LNCaP clone FGC (cell line): ENCODE results near the gene LPP.

Experiments used
- DNase-seq: peaks from one replicate; pipeline ENCODE4 v3.0.0-alpha.2; 2011; ENCODE audit warnings: low read depth
- H3K4me3 ChIP-seq: 2 replicates; pipeline ENCODE4 v1.5.1; 2011; ENCODE audit warnings: mild to moderate bottlenecking, low read depth, low read length, control low read depth
- TF ChIP-seq, protein P1 (sequence below): IDR thresholded peaks from 2 replicates; pipeline ENCODE4 v1.5.1; 2012; ENCODE audit warnings: mild to moderate bottlenecking; ENCODE audit not compliant: control insufficient read depth, insufficient read depth; ENCODE audit errors: extremely low read depth

LPP gene

DNA sequence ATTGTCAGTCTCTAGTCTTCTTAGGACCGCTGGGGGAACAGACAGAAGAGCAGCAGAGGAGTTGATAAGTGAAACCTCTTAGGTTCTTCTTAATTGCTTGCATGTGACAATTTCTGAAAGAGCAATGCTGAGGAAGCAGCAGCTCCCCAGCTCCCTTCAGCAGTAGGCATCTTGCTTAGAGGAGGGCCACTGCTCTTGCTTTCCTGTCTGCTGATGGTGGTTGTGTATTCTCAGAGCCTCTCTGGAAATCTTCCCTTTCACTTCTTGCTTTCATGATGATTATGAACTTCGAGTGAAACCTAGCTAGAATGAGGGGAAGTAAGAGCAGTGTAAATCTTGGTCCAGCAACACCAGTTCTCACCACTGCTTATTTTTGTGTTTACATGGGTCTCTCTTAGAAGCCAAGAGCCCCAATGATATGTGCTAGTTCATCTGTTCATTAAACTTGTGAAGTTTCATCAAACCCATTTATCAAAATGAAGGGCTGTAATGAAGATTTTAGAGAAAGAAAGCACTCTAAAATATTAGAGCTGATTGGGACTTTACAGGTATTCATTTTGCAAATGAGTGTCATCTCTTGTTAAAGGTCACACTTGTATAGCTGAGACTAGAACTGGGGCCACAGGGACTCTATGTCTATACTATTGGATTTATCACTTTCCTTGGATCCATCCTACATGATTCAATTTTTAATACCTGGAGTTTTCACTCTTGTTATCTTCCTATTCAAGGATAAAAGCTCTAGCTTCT is 246.7 kb downstream of the LPP start:
- DNase-seq, result no peak
- no peak overlapping the region for H3K4me3 ChIP-seq
- TF ChIP-seq, protein P1, sequence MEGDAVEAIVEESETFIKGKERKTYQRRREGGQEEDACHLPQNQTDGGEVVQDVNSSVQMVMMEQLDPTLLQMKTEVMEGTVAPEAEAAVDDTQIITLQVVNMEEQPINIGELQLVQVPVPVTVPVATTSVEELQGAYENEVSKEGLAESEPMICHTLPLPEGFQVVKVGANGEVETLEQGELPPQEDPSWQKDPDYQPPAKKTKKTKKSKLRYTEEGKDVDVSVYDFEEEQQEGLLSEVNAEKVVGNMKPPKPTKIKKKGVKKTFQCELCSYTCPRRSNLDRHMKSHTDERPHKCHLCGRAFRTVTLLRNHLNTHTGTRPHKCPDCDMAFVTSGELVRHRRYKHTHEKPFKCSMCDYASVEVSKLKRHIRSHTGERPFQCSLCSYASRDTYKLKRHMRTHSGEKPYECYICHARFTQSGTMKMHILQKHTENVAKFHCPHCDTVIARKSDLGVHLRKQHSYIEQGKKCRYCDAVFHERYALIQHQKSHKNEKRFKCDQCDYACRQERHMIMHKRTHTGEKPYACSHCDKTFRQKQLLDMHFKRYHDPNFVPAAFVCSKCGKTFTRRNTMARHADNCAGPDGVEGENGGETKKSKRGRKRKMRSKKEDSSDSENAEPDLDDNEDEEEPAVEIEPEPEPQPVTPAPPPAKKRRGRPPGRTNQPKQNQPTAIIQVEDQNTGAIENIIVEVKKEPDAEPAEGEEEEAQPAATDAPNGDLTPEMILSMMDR, result no peak

DNA sequence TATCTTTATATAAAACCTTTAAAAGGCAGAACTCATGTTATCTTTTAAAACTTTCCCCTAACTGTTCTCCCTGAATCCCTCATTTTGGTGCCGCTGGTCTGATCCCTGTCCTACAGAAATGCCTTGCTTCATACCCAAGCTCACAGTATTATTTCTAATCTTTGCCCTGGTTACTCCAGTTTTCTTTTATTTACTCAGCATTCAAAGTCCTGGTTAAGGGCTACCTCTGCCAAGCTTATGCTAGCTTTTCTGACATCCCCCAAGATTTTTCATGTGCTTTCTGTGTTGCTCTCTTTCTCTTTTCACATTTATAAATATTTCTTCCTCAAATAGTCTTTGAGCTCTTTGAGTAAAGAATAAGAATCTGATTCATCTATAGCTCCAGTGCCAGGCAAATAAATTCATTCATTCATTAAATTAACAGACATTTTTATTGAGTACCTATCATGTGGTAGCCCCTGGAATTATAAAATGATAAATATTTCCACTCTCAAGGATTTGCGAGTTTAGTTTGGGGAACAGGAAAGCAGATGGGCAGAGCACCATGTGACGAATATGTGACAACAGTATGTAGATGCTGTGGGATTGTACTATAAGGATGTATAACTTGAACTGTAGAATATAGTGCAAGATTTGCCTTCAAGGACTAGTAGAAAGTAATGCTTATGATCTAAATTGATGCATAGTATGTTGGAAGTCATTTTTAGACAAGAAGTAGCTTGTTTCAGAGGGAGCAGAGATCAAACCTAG is 247.5 kb downstream of the LPP start:
- TF ChIP-seq, protein P1, result no peak
- no peak overlapping the region for H3K4me3 ChIP-seq
- DNase-seq, result no peak

DNA sequence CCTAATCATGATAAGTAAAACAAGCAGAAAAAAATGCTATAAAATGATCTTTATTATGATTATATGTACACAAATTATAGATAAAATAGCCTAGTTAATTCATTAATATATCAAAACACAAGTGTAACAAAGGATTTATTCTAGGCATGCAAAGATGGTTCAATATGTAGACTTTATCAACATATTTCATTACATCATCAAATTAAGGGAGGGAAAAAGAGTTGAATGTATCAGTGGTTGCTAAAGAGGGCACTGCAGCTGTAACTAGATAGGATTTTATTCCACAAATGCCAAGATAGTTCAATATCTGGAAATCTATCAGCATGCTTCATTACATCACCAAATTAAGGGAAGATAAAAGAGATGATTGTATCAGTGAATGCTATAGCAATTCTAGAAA is 248.3 kb downstream of the LPP start:
- TF ChIP-seq, protein P1, result no peak
- H3K4me3 ChIP-seq, result no peak overlapping the region
- DNase-seq, result no peak

DNA sequence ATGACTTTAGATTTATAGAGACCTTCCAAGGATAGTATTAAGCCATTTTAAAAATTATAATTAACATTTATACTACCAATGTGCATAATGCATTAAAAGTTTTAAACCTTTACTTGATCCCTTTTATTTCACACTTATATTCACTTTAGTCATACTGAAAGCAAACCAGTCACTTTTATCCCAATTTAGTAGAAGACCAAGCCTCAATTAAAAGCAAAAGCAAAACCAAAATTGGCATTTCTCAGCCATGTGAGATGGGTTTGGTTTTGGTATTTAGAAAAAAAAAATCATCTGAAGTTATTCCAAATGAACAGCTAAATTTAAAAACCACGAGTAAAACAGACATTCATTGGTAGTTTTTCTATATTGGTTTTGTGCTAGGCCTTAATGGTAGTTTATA is 249.4 kb downstream of the LPP start:
- TF ChIP-seq, protein P1, result no peak
- H3K4me3 ChIP-seq, result no peak overlapping the region
- DNase-seq, result no peak

DNA sequence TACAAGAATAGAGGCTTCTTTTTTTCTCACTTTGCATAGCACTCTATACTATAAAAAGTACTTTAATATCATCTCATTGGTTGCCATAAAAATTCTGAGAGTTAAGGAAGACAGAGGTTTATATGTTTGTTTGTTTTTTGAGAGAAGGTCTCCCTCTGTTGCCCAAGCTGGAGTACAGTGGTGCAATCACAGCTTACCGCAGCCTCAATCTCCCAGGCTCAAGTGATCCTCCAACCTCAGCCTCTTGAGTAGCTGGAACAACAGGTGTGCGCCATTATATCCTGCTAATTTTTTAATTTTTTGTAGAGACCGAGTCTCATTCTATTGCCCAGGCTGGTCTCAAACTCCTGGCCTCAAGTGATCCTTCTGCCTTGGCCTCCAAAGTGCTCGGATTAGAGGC is 250.2 kb downstream of the LPP start:
- no peak overlapping the region for H3K4me3 ChIP-seq
- TF ChIP-seq, protein P1, result no peak
- no peak for DNase-seq

DNA sequence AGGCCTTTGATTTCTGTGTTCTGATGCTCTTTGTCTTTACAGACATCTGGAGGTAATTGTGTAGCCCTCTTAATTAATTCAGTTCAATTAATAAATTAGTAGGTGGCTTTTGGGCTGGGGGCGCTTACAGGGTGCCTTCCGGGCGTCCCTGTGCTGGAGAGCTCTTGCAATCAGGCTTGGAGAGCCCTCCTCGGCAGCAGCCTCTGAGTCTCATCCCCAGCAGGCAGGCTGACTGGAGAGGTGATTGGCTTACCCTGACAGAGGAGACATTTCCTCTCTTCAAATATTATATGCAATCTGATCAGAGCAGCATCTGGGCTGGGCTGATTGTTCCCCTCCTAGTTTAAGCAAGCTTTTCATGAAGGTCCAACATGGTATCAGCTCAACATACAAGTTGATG is 250.7 kb downstream of the LPP start:
- no peak overlapping the region for H3K4me3 ChIP-seq
- DNase-seq, result no peak
- TF ChIP-seq, protein P1, result no peak
